ENCODE results near the gene FOXD3. TPM values are rescaled to one million over a fixed set of nuclear protein-coding genes. Genes with fewer than 3 reads are reported as not detected.

FOXD3 gene
- total RNA-seq, 4 donors from 2014 or later = not detected

- no peak for TF ChIP-seq CTCF (IDR thresholded peaks at IDR 0.05; ENCODE audit: low read depth)
These were observed 33.2 kb upstream of the FOXD3 start for GRCh38 chr1:63289135-63289534.

- no peak for TF ChIP-seq CTCF (IDR thresholded peaks at IDR 0.05; ENCODE audit: low read depth)
These were observed 27.4 kb upstream of the FOXD3 start for GRCh38 chr1:63294803-63295594.

GRCh38 chr1:63304410-63304809, 18.0 kb upstream of the FOXD3 start:
- TF ChIP-seq CTCF (IDR thresholded peaks at IDR 0.05; ENCODE audit: low read depth) = no peak

- TF ChIP-seq CTCF (IDR thresholded peaks at IDR 0.05; ENCODE audit: low read depth) = no peak
These were observed 17.3 kb upstream of the FOXD3 start for GRCh38 chr1:63305043-63305442.

- no peak for TF ChIP-seq CTCF (IDR thresholded peaks at IDR 0.05; ENCODE audit: low read depth)
These were observed 15.1 kb upstream of the FOXD3 start for GRCh38 chr1:63307196-63307794.

GRCh38 chr1:63316598-63316983, 5.8 kb upstream of the FOXD3 start:
- TF ChIP-seq CTCF (IDR thresholded peaks at IDR 0.05; ENCODE audit: low read depth) = no peak

GRCh38 chr1:63316984-63317816, 5.2 kb upstream of the FOXD3 start:
- no peak for TF ChIP-seq CTCF (IDR thresholded peaks at IDR 0.05; ENCODE audit: low read depth)

All from subcutaneous adipose tissue (tissue), 4 donors.